GM19452 (cell line): ENCODE data around the gene CROCC2.

Experiments
- ATAC-seq: cut with Tn5 transposase; IDR thresholded peaks from one replicate; pipeline ENCODE4 v1.9.1; 2021; ENCODE audit not compliant: unreplicated experiment

The CROCC2 gene

GRCh38 chr2:240955306-240956170, 49.4 kb downstream of the CROCC2 start:
- no peak for ATAC-seq

- no peak for ATAC-seq
These were observed 50.2 kb downstream of the CROCC2 start for GRCh38 chr2:240956171-240956934.

GRCh38 chr2:240956935-240957655, 51.0 kb downstream of the CROCC2 start:
- ATAC-seq = no peak

- ATAC-seq = no peak
These were observed 51.7 kb downstream of the CROCC2 start for GRCh38 chr2:240957656-240958365.

- ATAC-seq = no peak
These were observed 52.5 kb downstream of the CROCC2 start for GRCh38 chr2:240958366-240959213.

DNA sequence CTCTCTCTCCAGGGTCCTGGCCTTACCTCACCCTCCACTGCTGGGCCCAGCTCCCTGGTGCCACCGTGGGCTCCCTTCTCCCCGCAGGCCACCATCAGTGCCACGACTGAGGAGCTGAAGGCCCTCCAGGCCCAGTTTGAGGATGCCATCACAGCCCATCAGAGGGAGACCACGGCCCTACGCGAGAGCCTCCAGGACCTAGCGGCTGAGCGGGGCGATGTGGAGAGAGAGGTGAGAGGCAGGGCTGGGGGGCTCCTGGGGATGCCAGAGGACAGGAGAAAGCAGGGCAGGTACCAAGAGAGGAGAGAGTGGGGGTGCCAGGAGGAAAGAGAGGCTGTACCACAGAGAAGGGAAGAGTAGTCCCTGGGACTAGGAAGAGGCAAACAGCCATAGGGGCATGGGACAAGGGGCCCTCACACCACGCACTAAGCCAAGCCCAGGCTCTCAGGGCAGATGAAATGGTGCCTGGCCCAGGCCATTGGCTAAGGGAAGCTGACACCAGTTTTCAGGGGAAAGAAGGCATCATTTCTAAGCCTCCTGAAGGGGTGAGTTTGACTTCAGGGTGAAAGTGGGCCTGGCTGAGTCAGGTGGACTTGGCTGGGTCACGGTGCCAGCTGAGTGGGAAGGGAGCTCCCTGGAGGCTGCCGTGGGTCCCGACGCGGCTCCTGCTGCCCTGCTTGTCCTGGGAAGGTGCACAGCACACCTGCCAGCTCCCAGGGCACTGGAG, 53.2 kb downstream of the CROCC2 start:
- no peak for ATAC-seq

DNA sequence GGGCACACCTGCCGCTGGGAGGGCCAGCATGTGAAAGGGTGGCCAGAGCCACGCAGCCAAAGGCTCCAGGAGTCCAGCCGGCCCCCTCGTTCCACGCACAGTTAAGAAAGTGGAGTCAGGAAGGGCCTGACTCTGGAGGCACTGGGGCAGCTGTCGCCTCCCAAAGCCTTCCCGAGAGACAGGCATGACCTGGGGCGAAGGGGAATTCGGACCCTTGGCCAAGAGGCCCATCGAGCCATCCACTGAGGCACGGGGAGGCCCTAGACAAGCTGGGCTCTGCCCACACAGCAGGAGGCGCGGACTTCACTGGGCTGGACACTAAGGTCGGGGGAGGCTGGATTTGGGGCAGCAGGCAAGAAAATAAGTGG, 53.8 kb downstream of the CROCC2 start:
- ATAC-seq = no peak

GRCh38 chr2:240960309-240960970, 54.3 kb downstream of the CROCC2 start:
- no peak for ATAC-seq

DNA sequence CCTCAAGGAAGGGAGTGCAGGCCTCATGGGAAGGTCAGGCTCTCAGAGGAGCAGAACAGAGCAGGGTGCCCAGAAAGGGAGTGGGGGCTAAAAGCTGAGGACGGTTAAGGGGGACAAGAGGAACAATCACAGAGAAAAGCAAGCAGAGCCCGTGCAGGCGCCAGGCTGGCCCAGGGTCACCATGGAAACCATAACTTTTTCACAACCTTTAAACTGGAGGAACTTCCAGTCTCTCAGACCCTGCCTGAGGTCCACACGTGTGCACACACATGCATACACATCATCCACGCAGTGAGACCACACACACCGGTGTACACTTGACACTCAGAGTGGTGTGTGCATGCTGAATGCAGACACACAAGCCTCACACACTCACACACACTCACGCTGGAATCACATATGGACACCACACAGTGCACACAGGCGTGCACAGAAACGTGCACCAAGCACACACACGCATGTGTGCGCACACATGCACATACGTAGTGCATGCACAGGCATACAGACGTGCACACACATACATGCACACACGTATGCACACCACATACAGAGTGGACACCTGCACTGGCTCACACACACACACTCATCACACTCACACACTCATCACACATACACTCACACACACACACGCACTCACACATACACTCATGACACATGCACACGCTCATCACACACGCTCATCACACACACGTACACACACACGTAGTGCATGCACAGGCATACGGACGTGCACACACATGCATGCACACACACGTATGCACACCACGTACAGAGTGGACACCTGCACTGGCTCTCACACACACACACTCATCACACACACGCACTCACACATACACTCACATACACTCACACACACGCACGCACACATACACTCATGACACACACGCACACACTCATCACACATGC, 55.1 kb downstream of the CROCC2 start:
- no peak for ATAC-seq

GRCh38 chr2:240961910-240962299, 55.8 kb downstream of the CROCC2 start:
- no peak for ATAC-seq

DNA sequence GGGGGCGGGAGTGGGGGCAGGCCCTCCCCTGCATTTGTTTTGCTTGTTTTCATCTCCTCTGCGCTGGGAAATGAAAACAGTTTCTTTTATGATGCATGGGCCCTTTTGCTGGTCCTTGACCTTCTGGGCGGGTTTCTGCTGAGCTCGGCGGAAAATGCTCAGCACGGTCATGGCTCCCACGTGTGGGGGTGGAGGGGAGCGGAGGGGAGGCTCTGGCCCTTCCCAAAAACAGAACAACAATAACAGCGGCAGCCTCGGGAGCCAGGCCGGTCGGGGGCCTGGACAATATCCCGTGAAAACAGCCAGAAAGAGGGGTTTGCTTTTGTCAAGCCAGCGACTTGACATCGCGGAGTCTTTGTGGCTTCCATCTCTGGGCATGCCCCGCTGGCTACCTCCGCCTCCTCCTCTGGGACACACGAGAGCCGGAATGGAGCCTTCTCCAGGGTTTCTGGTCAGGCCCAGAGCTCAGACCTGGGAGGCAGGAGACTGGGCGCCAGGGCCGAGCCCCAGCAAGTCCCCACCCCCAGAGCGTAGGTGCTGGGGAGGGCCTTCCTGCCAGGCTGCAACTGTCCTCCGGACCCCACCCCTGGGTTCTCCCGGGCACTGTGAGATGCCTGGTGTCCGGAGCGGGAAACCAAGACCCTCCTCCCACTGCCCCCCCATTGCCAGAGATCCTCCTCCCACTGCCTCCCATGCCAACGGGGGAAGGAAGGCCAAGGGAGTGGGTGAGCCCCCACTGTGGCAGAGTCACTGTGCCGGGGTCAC, 56.3 kb downstream of the CROCC2 start:
- ATAC-seq = no peak

- no peak for ATAC-seq
These were observed 57.1 kb downstream of the CROCC2 start for GRCh38 chr2:240963065-240963867.

DNA sequence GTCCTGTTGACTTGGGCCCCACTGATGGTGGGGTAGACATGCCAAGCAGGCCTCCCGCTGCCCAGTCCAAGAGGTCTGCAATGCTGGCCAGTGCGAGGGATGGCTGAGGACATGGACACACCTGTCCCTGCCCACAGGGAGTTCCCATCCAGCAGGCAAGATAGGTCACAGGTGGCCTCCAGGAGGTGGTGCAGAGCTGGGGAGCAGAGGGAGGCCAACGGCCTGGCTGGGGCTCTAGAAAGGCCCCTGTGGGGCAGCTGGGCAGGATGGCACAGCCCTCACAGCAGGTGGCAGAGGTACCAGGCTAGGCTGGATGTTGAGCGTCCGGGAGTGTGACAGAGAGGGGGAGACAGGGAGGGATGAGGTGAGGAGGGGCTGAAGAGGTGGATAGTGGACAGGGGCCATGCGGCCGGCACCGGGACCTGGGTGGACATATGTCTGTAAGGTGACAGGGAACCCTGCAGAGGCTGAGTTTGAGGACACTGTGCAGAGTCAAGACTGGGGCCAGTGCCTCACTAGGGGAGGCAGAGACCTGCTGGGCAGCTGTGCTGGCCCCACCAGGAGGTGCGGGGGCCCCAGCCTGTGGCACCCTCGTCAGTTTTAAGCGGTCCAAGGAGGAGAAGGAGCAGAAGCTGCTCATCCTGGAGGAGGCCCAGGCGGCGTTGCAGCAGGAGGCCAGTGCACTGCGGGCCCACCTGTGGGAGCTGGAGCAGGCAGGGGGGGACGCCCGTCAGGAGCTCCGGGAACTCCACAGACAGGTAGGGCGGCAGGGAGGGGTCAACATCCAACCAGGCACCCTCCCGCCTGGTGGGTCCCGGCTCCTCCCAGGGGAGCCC, 58.0 kb downstream of the CROCC2 start:
- no peak for ATAC-seq

- ATAC-seq = no peak
These were observed 58.7 kb downstream of the CROCC2 start for GRCh38 chr2:240964704-240965295.

- no peak for ATAC-seq
These were observed 59.3 kb downstream of the CROCC2 start for GRCh38 chr2:240965296-240965904.
